Ascending aorta (tissue), 2 donors: Measurements from ENCODE around the gene SNX10. TPM values are rescaled to one million over a fixed set of nuclear protein-coding genes. Genes with fewer than 3 reads are reported as not detected.

ENCODE experiments used
- DNase-seq, 2 donors: peaks; one replicate each; pipeline ENCODE4 v3.0.0-alpha.2; 2019; ENCODE audit warnings: low spot score in 2 of 2
- H3K27ac ChIP-seq, 2 donors: fragments of 200-600 bp; sonication (generic); one replicate each; pipeline ENCODE4 v1.5.1; 2016 to 2017; ENCODE audit warnings: mild to moderate bottlenecking in 1 of 2
- H3K27me3 ChIP-seq: fragments of 200-600 bp; sonication (generic); one replicate; pipeline ENCODE4 v1.5.1; 2017
- H3K36me3 ChIP-seq, 2 donors: fragments of 200-600 bp; sonication (generic); one replicate each; pipeline ENCODE4 v1.5.1; 2016
- H3K4me1 ChIP-seq, 2 donors: fragments of 200-600 bp; sonication (generic); one replicate each; pipeline ENCODE4 v1.5.1; 2016 to 2017; ENCODE audit warnings: mild to moderate bottlenecking in 1 of 2
- H3K4me3 ChIP-seq, 2 donors: fragments of 200-600 bp; sonication (generic); one replicate each; pipeline ENCODE4 v1.5.1; 2016 to 2017; ENCODE audit warnings: mild to moderate bottlenecking in 1 of 2
- H3K9me3 ChIP-seq, 2 donors: fragments of 200-600 bp; sonication (generic); one replicate each; pipeline ENCODE4 v1.5.1; 2016
- intact Hi-C: fragments of 100-400 bp; cut with DNase I; formaldehyde crosslinking; loops from one replicate; pipeline ENCODE4 v1.15.1; 2023
- total RNA-seq: library from RNA; depleted of rRNA; stranded (reverse); fragments of >200 nt; gene quantifications from one replicate; pipeline ENCODE4 v1.1.0, GENCODE V29; 2016
- TF ChIP-seq, protein P1 (sequence below), 3 experiments: fragments of 200-600 bp in 2 of 3; fragments of 450-650 bp in 1 of 3; sonication (generic) in 2 of 3; IDR thresholded peaks; one replicate each; pipeline ENCODE4 v1.5.1; 2016 to 2019; ENCODE audit warnings: antibody characterized with exemption in 3 of 3, mild to moderate bottlenecking in 1 of 3, moderate library complexity in 1 of 3

The SNX10 gene
- total RNA-seq, 1 donor from 2014 or later: 3.5 TPM

DNA sequence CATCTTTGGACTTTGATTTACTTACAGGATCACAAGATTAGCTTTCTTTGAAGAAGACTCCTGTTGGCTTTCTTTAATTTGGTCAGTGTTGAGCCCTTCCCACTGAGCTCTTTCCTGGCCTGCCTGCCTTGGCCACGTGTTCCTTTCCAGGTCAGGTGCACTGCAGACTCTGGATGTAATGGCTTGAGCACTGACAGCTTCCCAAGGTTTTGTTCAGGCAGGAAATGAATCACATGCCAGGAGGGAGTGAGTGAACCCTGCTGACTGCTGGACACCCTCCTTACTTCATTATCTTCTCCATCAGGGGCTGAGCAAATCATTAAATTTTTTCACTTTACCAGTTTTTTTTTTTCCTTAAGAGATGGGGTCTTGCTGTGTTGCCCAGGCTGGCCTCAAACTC is 29.8 kb downstream of the SNX10 start:
- intact Hi-C loops: no loop called here
- Histone ChIP-seq H3K27me3 (no peaks in the 10 kb centered on the region), H3K36me3 (no peaks in the 10 kb centered on the region), H3K4me1 (no peaks in the 10 kb centered on the region), H3K9me3 (no peaks in the 10 kb centered on the region), H3K27ac (no peak overlapping the region), H3K4me3 (no peak overlapping the region)
- TF ChIP-seq, protein P1, sequence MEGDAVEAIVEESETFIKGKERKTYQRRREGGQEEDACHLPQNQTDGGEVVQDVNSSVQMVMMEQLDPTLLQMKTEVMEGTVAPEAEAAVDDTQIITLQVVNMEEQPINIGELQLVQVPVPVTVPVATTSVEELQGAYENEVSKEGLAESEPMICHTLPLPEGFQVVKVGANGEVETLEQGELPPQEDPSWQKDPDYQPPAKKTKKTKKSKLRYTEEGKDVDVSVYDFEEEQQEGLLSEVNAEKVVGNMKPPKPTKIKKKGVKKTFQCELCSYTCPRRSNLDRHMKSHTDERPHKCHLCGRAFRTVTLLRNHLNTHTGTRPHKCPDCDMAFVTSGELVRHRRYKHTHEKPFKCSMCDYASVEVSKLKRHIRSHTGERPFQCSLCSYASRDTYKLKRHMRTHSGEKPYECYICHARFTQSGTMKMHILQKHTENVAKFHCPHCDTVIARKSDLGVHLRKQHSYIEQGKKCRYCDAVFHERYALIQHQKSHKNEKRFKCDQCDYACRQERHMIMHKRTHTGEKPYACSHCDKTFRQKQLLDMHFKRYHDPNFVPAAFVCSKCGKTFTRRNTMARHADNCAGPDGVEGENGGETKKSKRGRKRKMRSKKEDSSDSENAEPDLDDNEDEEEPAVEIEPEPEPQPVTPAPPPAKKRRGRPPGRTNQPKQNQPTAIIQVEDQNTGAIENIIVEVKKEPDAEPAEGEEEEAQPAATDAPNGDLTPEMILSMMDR (IDR thresholded peaks at IDR 0.05): no peak
- DNase-seq: no peak

DNA sequence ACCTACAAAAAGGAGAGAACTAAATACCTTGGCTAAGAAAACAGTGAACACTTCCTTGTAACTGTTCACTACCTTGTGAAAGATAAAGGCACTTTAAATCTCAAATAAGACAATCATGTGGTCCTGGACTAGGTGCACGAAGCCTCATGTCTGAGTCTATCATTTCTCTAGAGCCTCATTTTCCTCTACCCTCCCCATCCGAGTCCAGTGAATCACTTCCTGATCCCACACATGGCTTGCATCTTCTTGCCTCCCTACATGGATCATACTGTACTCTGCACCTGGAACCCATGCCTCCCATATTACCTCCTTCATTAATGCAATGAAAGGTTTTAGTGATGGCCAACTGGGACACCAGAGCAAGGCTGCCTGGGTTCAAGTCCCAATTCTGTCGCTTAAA is 34.5 kb downstream of the SNX10 start:
- intact Hi-C loops: no loop called here
- TF ChIP-seq, protein P1 (IDR thresholded peaks at IDR 0.05): no peak
- DNase-seq: no peak

DNA sequence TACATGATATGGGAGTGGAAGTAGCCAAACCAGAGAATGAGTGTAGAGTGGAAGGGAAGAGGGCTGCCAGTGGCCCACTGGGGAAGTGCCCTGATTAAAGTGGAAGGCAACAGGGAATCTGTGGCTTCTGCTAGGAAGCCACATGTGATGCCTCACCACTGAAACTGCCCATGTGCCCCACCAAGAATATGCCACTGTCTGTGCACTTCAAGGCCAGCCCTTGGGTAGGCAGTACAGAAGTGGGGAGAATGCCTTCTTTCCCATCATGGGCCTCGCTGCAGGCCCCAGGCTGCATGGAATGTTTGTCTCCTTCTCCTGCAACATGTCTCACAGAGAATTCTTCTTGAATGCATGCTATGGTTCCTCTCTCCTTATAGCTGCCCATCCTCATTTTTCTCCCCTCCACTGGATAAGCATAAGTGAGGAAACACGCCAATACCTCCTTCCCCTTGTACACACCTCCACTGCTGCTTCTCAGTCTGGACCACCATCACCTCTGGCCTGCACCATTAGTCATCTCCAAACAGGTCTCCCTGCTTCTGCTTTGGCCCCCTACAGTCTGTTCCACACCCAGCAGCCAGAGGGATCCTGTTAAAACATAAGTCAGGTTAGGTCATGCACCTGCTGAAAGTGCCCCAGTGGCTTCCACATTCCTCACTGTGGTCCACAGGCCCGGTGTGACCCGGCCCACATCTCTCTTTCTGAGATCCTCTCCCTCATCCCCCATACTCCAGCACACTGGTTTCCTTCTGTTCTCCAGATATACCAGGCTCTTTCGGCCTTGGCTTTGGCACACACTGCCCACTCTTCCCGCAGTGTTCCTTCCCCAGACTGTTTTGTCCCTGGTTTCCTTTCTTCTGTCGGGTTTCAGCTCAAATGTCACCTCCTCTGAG is 37.1 kb downstream of the SNX10 start:
- no peak for DNase-seq
- TF ChIP-seq, protein P1 (IDR thresholded peaks at IDR 0.05): no peak
- no peaks in the 10 kb centered on the region for H3K27me3 ChIP-seq
- H3K4me3 ChIP-seq: no peak overlapping the region
- H3K9me3 ChIP-seq: peaks cover 0 to 4% of the 10 kb centered on the region in 2 donors
- H3K4me1 ChIP-seq: no peaks in the 10 kb centered on the region
- intact Hi-C loops: no loop called here
- H3K36me3 ChIP-seq: no peaks in the 10 kb centered on the region
- no peak overlapping the region for H3K27ac ChIP-seq

More for the DNA sequence above, 34.5 kb downstream of the SNX10 start:
- no peaks in the 10 kb centered on the region for H3K4me1 ChIP-seq
- H3K27ac ChIP-seq: no peak overlapping the region
- no peaks in the 10 kb centered on the region for H3K36me3 ChIP-seq
- no peak overlapping the region for H3K4me3 ChIP-seq
- H3K9me3 ChIP-seq: no peaks in the 10 kb centered on the region
- no peaks in the 10 kb centered on the region for H3K27me3 ChIP-seq

DNA sequence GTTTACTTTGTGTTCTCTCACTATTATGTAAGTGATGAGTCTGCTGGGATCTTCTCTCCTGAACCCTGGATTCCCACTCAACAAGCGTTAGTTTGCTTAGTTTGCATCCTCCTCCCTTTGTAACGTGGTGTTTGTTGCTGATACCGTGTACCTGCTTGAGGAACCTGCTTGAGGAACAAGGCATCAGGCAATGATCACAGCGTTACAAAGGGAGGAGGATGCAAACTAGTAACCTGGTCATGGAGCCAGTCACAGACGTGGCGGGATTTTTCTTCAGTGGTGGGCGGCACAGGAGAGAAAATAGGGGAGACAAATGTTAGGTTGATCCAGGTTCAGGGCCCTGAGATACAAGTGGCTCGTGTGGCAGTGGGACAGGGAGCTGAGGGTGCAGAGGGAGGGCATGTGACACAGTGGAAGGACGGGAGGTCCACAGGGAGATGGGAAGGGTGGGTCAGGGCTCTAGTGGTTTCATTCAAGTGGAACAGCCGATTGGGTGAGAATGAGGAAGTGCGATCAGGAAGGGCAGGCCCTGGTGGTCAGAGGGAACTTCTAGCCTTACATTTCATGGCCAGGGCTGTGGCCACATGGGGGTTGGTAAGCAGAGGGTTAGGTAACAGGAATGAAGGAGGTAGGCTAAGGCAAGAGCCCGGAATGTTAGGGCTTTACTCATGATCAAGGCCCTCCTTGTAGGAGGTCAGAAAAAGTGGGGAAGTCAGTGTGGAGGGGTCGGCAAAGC is 38.0 kb downstream of the SNX10 start:
- no peak for DNase-seq

DNA sequence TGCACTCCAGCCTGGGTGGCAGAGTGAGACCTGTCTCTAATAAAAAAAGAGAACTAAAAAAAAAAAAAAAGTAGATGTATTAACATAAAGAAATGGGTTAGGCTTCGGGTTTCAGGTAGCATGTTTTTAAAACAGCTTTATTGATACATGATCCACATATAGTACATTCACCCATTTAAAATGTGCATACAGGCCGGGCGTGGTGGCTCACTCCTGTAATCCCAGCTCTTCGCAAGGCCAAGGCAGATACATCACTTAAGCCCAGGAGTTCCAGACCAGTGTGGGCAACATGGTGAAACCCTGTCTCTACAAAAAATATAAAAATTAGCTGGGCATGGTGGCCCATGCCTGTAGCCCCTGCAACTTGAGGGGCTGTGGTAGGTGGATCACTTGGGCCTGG is 39.5 kb downstream of the SNX10 start:
- no peak for DNase-seq
- intact Hi-C loops: no loop called here
- TF ChIP-seq, protein P1 (IDR thresholded peaks at IDR 0.05): no peak

More for the DNA sequence above, 38.0 kb downstream of the SNX10 start:
- intact Hi-C loops: no loop called here
- Histone ChIP-seq H3K4me3 (no peak overlapping the region), H3K27ac (no peak overlapping the region), H3K9me3 (peaks cover 0 to 4% of the 10 kb centered on the region in 2 donors), H3K36me3 (no peaks in the 10 kb centered on the region), H3K4me1 (no peaks in the 10 kb centered on the region), H3K27me3 (no peaks in the 10 kb centered on the region)
- TF ChIP-seq, protein P1 (IDR thresholded peaks at IDR 0.05): no peak

More for the DNA sequence above, 39.5 kb downstream of the SNX10 start:
- no peaks in the 10 kb centered on the region for H3K27me3 ChIP-seq
- H3K9me3 ChIP-seq: peaks cover 0 to 4% of the 10 kb centered on the region in 2 donors
- no peaks in the 10 kb centered on the region for H3K4me1 ChIP-seq
- H3K36me3 ChIP-seq: no peaks in the 10 kb centered on the region
- H3K27ac ChIP-seq: no peak overlapping the region
- H3K4me3 ChIP-seq: no peak overlapping the region
